OCI-LY7 (cell line): ENCODE data around the gene SLC16A1. TPM values are rescaled to one million over a fixed set of nuclear protein-coding genes. Genes with fewer than 3 reads are reported as not detected.

Experiments
- BruUV-seq: library from RNA; stranded (reverse); fragments of 400-500 nt; replicated peaks from 2 replicates; lab custom pipeline; 2021; lab: Mats Ljungman, UMichigan
- CTCF ChIA-PET: fragments of 300-600 bp; sonication (Branson Sonifier 250); formaldehyde crosslinking; loops from one replicate; lab custom pipeline; 2022; ENCODE audit warnings: antibody characterized with exemption; ENCODE audit not compliant: unreplicated experiment; lab: Charles Lee
- POLR2A ChIA-PET: fragments of 300-600 bp; sonication (Branson Sonifier 250); formaldehyde crosslinking; loops from one replicate; lab custom pipeline; 2022; ENCODE audit warnings: antibody characterized with exemption; lab: Charles Lee
- DNase-seq: peaks from one replicate; pipeline ENCODE4 v3.0.0-alpha.2; 2015; ENCODE audit warnings: low spot score
- H2AFZ ChIP-seq: fragments of 200-600 bp; sonication (generic), shearing (Covaris generic); 2 replicates; pipeline ENCODE4 v1.6.1; 2014; ENCODE audit warnings: mild to moderate bottlenecking, antibody characterized with exemption, low read length, moderate library complexity
- H3K27ac ChIP-seq: fragments of 200-600 bp; sonication (generic); 2 replicates; pipeline ENCODE4 v1.5.1; 2014; ENCODE audit warnings: mixed run types, low read depth, mild to moderate bottlenecking, moderate library complexity, low read length, inconsistent platforms; ENCODE audit not compliant: poor library complexity, severe bottlenecking
- H3K36me3 ChIP-seq: fragments of 200-600 bp; sonication (generic); 2 replicates; pipeline ENCODE4 v1.6.1; 2014; ENCODE audit warnings: mild to moderate bottlenecking, antibody characterized with exemption, low read length, moderate library complexity, mixed read lengths; ENCODE audit not compliant: insufficient read depth
- H3K4me1 ChIP-seq: fragments of 200-600 bp; sonication (generic); 2 replicates; pipeline ENCODE4 v1.5.1; 2014; ENCODE audit warnings: mild to moderate bottlenecking, low read length; ENCODE audit not compliant: insufficient read depth, poor library complexity, severe bottlenecking
- H3K4me2 ChIP-seq: fragments of 200-600 bp; sonication (generic); 2 replicates; pipeline ENCODE4 v1.6.1; 2014; ENCODE audit warnings: mild to moderate bottlenecking, low read length
- H3K4me3 ChIP-seq: fragments of 200-600 bp; sonication (generic); 2 replicates; pipeline ENCODE4 v1.5.1; 2014; ENCODE audit warnings: mild to moderate bottlenecking, low read depth, low read length; ENCODE audit not compliant: poor library complexity, severe bottlenecking
- H3K79me2 ChIP-seq: fragments of 200-600 bp; sonication (generic); 2 replicates; pipeline ENCODE4 v1.6.1; 2016; ENCODE audit warnings: low read depth, mild to moderate bottlenecking, low read length, moderate library complexity, mixed read lengths; ENCODE audit not compliant: insufficient read depth
- H3K9me2 ChIP-seq: fragments of 200-600 bp; sonication (generic); 2 replicates; pipeline ENCODE4 v1.6.1; 2016; ENCODE audit warnings: mild to moderate bottlenecking, low read length, mixed read lengths; ENCODE audit not compliant: insufficient read depth
- H3K9me3 ChIP-seq: fragments of 200-600 bp; sonication (generic); 2 replicates; pipeline ENCODE4 v1.6.1; 2014; ENCODE audit warnings: mild to moderate bottlenecking, mixed run types, low read length, mixed read lengths
- H4K20me1 ChIP-seq: fragments of 200-600 bp; sonication (generic); 2 replicates; pipeline ENCODE4 v1.6.1; 2014; ENCODE audit warnings: mild to moderate bottlenecking, antibody characterized with exemption, low read length, moderate library complexity, mixed read lengths; ENCODE audit not compliant: insufficient read depth
- EZH2phosphoT487 ChIP-seq: fragments of 200-600 bp; sonication (generic); IDR thresholded peaks from 2 replicates; pipeline ENCODE4 v1.6.1; 2018; ENCODE audit warnings: low read depth, borderline replicate concordance, mild to moderate bottlenecking, mixed run types, antibody characterized with exemption, low read length, moderate library complexity, mixed read lengths
- intact Hi-C: fragments of 100-400 bp; cut with micrococcal nuclease; formaldehyde crosslinking; loops from one replicate; pipeline ENCODE4 v1.10.0; 2022; ENCODE audit not compliant: unreplicated experiment
- total RNA-seq, 2 experiments: library from RNA; depleted of rRNA in 1 of 2; stranded (reverse); fragments of >200 nt in 1 of 2; shearing (Covaris generic) in 1 of 2; gene quantifications; 2 replicates each; pipeline ENCODE4 v1.2.3, GENCODE V29; 2014 to 2022
- TF ChIP-seq, protein P1 (sequence below): fragments of 200-600 bp; sonication (generic); conservative IDR thresholded peaks from 2 replicates; pipeline ENCODE4 v1.5.1; 2014; ENCODE audit warnings: mild to moderate bottlenecking, antibody characterized with exemption, low read length, moderate library complexity, mixed read lengths

The SLC16A1 gene
- total RNA-seq, 2 experiments from 2014 or later, result 56.1 to 67.8 TPM

DNA sequence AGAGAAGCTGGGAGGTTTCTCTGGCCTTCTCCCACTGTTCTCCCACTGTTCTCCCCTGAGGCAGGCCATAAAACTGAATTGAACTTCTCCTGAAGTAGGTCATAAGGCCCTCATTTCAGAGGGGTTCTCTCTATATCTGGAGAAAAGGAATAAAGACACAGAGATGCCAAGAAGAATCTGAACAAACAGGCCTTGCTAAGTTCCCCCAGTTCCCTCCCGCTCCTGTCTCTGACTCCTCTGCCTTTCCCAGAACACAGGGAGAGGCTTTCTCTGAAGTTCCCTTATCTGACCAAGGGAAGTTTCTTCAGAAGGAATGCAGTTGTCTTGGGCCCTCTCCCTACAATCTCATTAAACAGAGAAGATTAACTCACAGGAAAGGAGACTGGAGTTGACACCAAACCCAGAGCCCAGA, 83.4 kb downstream of the SLC16A1 start:
- intact Hi-C loops, result no loop called here
- H3K4me3 ChIP-seq, result no peak overlapping the region
- ChIA-PET POLR2A (no interaction called here), CTCF (no interaction called here)
- H2AFZ ChIP-seq, result no peak overlapping the region
- no peak overlapping the region for H3K4me2 ChIP-seq
- no peaks in the 10 kb centered on the region for H4K20me1 ChIP-seq
- no peaks in the 10 kb centered on the region for H3K4me1 ChIP-seq
- no TSS peak for BruUV-seq
- no peaks in the 10 kb centered on the region for H3K36me3 ChIP-seq
- H3K27ac ChIP-seq, result no peak overlapping the region
- no peaks in the 10 kb centered on the region for H3K9me3 ChIP-seq
- H3K9me2 ChIP-seq, result no peaks in the 10 kb centered on the region
- H3K79me2 ChIP-seq, result no peaks in the 10 kb centered on the region
- no peak for DNase-seq
- TF ChIP-seq, protein P1, sequence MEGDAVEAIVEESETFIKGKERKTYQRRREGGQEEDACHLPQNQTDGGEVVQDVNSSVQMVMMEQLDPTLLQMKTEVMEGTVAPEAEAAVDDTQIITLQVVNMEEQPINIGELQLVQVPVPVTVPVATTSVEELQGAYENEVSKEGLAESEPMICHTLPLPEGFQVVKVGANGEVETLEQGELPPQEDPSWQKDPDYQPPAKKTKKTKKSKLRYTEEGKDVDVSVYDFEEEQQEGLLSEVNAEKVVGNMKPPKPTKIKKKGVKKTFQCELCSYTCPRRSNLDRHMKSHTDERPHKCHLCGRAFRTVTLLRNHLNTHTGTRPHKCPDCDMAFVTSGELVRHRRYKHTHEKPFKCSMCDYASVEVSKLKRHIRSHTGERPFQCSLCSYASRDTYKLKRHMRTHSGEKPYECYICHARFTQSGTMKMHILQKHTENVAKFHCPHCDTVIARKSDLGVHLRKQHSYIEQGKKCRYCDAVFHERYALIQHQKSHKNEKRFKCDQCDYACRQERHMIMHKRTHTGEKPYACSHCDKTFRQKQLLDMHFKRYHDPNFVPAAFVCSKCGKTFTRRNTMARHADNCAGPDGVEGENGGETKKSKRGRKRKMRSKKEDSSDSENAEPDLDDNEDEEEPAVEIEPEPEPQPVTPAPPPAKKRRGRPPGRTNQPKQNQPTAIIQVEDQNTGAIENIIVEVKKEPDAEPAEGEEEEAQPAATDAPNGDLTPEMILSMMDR, result no peak
- no peak for TF ChIP-seq EZH2phosphoT487

DNA sequence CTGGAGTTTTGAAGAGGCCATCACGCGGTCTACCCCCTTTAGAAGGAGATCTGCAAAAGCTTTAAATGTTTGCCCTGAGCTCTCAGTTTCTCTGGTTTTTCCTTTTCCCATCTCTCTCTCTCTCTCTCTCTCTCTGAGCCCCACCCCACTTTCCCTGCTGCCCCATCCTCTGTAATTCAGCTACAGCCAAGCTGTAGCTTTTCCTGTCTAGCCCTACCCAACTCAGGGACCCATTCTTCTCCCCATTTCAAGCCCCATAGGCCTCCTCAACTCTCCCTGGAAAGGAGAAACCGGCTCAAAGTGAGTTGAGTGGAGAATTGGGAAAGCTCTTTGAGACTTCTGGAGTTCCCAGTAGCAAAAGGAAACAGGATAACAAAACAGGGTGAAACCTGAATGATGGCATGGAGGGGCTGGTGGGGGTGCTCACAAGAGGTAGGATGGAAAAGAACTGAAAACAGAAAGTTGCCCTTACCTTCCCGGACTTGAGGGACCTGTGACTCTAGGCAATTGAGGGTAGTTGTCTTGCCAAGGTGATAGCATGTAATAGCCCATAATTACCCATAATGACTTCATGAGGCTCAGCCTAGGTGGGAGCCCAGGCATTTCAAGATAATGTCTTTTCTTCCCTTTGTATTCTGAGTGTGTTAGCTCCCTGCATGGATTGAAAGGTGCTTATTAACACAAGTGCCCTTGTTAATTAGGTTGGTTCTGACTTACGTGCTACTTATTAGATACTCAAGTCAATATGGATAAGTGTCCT, 84.9 kb downstream of the SLC16A1 start:
- H3K79me2 ChIP-seq, result no peaks in the 10 kb centered on the region
- no peaks in the 10 kb centered on the region for H4K20me1 ChIP-seq
- H3K4me1 ChIP-seq, result no peaks in the 10 kb centered on the region
- intact Hi-C loops, result no loop called here
- DNase-seq, result no peak
- no peak overlapping the region for H3K4me3 ChIP-seq
- no peak for TF ChIP-seq EZH2phosphoT487
- TF ChIP-seq, protein P1, result no peak
- no peaks in the 10 kb centered on the region for H3K9me3 ChIP-seq
- no peak overlapping the region for H3K27ac ChIP-seq
- no peaks in the 10 kb centered on the region for H3K36me3 ChIP-seq
- H2AFZ ChIP-seq, result no peak overlapping the region
- H3K4me2 ChIP-seq, result no peak overlapping the region
- CTCF ChIA-PET, result no interaction called here
- POLR2A ChIA-PET, result no interaction called here
- no peaks in the 10 kb centered on the region for H3K9me2 ChIP-seq
- BruUV-seq, result no TSS peak

DNA sequence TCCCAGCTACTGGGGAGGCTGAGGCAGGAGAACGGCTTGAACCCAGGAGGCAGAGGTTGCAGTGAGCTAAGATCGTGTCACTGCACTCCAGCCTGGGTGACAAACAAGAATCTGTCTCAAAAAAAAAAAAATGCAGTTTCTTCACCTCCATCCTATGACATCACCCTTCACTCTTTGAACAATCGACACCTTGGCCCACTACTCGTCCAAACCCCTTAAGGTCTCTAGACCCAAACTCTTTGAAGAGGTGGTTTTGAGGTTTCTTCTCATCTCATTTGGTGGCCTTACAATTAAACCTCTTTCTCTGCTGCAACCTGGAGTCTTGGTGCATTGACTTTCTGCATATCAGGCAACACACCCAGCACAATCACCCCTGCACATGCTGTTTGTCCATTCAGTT, 86.1 kb downstream of the SLC16A1 start:
- no peak overlapping the region for H3K4me3 ChIP-seq
- ChIA-PET CTCF (no interaction called here), POLR2A (interaction anchor here (0.6 kb wide), 1 partner anchor 56 kb away, joined by 4 read pairs; no protein-coding TSS in a partner anchor)
- DNase-seq, result no peak
- intact Hi-C loops, result no loop called here
- H2AFZ ChIP-seq, result no peak overlapping the region
- H3K9me2 ChIP-seq, result no peaks in the 10 kb centered on the region
- H3K79me2 ChIP-seq, result no peaks in the 10 kb centered on the region
- H3K27ac ChIP-seq, result no peak overlapping the region
- BruUV-seq, result no TSS peak
- H3K36me3 ChIP-seq, result no peaks in the 10 kb centered on the region
- H4K20me1 ChIP-seq, result no peaks in the 10 kb centered on the region
- H3K4me2 ChIP-seq, result no peak overlapping the region
- H3K4me1 ChIP-seq, result no peaks in the 10 kb centered on the region
- H3K9me3 ChIP-seq, result no peaks in the 10 kb centered on the region
- TF ChIP-seq, protein P1, result no peak
- no peak for TF ChIP-seq EZH2phosphoT487
